Ovary (tissue), 3 donors: Measurements from ENCODE around the gene SYNM.

Experiments
- CTCF ChIP-seq, 3 donors: fragments of 450-650 bp in 2 of 3; fragments of 200-600 bp in 1 of 3; IDR thresholded peaks; one replicate each; pipeline versions ENCODE4 v1.5.1 to v1.8.0; 2016 to 2022; ENCODE audit warnings: antibody characterized with exemption in 3 of 3, mild to moderate bottlenecking in 1 of 3
- POLR2A ChIP-seq: fragments of 450-650 bp; IDR thresholded peaks from one replicate; pipeline ENCODE4 v1.6.1; 2017; ENCODE audit warnings: antibody characterized with exemption, mild to moderate bottlenecking, moderate library complexity
- donor health status: DM: no; HTN: no; CAD: no.

DNA sequence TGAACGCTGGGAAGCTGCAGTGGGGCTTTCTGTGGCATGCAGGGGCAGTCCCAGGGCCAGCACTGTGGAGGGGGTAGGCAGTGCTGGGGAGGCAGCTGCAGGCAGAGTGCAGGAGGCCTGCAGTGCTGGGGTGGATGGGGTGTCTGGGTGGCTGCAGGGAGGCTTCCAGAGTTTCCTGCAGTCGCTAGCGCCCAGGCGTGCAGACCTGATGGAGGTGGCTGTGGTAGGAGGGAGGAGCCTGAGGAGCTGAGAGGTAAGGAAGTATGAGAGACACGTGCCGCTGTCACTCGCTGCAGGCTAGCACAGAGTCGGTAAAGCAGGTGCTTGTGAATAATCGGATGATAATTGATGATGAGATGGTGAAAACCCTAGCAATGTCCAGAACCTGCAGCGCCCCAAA, 16.3 kb downstream of the SYNM start:
- no peak for TF ChIP-seq CTCF (IDR thresholded peaks at IDR 0.05)
- no peak for TF ChIP-seq POLR2A
